Measurements from ENCODE around the gene GPR160.

DNA sequence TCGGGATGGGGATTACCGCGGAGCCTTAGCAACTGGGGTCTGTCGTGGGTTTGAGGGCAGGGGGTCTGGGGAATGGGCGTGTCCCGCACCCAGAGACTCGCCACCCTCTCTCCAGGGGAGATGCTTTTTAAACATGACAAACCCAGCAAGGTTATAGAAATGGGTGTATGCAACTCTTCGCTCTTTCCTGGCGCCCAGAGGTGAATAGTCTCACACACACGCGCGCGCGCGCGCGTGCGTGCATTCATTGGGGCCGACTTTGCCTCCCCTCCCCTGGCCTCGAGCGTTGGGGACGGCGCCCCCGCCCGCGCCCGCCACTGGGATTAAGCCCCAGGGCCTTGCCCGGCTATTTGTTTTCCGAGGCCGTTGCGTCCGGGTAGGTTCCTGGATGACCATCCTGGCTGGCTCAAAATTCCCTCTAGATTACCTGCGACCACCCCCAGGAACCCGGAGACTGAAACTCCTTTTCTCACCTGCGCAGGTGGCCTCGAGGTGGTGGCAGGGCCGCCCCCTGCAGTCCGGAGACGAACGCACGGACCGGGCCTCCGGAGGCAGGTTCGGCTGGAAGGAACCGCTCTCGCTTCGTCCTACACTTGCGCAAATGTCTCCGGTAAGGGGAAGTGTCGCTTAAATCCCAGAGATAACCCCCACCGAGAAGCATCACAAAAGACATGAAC, 777 bp downstream of the GPR160 start:
- TF ChIP-seq, protein P1, sequence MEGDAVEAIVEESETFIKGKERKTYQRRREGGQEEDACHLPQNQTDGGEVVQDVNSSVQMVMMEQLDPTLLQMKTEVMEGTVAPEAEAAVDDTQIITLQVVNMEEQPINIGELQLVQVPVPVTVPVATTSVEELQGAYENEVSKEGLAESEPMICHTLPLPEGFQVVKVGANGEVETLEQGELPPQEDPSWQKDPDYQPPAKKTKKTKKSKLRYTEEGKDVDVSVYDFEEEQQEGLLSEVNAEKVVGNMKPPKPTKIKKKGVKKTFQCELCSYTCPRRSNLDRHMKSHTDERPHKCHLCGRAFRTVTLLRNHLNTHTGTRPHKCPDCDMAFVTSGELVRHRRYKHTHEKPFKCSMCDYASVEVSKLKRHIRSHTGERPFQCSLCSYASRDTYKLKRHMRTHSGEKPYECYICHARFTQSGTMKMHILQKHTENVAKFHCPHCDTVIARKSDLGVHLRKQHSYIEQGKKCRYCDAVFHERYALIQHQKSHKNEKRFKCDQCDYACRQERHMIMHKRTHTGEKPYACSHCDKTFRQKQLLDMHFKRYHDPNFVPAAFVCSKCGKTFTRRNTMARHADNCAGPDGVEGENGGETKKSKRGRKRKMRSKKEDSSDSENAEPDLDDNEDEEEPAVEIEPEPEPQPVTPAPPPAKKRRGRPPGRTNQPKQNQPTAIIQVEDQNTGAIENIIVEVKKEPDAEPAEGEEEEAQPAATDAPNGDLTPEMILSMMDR (IDR thresholded peaks at IDR 0.05 in 2 of 3, conservative IDR thresholded peaks at IDR 0.05 in 1 of 3; ENCODE audit: borderline replicate concordance in 1 of 3, insufficient read depth in 1 of 3, low read depth in 2 of 3, low read length in 2 of 3): peak in 2 of 3 experiments; percentile 46 to 51; a peak in 3 of 6 replicates
- TF ChIP-seq POLR2AphosphoS5 (IDR thresholded peaks at IDR 0.05; ENCODE audit: low read depth, low read length) (no peak), POLR2A (IDR thresholded peaks at IDR 0.05; ENCODE audit: borderline replicate concordance, extremely low read depth, insufficient read depth, insufficient read length) (no peak), ZNF274 (IDR thresholded peaks at IDR 0.05; ENCODE audit: low read depth, low read length) (no peak), SRF (IDR thresholded peaks at IDR 0.05; ENCODE audit: low read depth) (no peak), EGR1 (IDR thresholded peaks at IDR 0.05; ENCODE audit: low read depth) (no peak), EZH2 (IDR thresholded peaks at IDR 0.05) (no peak), EZH2phosphoT487 (IDR thresholded peaks at IDR 0.05; ENCODE audit: borderline replicate concordance) (no peak)
- TF ChIP-seq, protein P2, sequence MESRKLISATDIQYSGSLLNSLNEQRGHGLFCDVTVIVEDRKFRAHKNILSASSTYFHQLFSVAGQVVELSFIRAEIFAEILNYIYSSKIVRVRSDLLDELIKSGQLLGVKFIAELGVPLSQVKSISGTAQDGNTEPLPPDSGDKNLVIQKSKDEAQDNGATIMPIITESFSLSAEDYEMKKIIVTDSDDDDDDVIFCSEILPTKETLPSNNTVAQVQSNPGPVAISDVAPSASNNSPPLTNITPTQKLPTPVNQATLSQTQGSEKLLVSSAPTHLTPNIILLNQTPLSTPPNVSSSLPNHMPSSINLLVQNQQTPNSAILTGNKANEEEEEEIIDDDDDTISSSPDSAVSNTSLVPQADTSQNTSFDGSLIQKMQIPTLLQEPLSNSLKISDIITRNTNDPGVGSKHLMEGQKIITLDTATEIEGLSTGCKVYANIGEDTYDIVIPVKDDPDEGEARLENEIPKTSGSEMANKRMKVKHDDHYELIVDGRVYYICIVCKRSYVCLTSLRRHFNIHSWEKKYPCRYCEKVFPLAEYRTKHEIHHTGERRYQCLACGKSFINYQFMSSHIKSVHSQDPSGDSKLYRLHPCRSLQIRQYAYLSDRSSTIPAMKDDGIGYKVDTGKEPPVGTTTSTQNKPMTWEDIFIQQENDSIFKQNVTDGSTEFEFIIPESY (IDR thresholded peaks at IDR 0.05; ENCODE audit: extremely low read depth, insufficient replicate concordance, low read length): no peak
